K562 treated with DMSO at 1 percent for 24 hours (cell line): ENCODE results near the gene B3GNT7. TPM values are rescaled to one million over a fixed set of nuclear protein-coding genes. Genes with fewer than 3 reads are reported as not detected.

ENCODE experiments used
- total RNA-seq: library from RNA; unstranded; fragments of 300-600 nt; gene quantifications from 2 replicates; pipeline ENCODE4 v1.2.3, GENCODE V29; 2022; ENCODE audit warnings: low read depth; ENCODE audit not compliant: insufficient read depth

The B3GNT7 gene, protein sequence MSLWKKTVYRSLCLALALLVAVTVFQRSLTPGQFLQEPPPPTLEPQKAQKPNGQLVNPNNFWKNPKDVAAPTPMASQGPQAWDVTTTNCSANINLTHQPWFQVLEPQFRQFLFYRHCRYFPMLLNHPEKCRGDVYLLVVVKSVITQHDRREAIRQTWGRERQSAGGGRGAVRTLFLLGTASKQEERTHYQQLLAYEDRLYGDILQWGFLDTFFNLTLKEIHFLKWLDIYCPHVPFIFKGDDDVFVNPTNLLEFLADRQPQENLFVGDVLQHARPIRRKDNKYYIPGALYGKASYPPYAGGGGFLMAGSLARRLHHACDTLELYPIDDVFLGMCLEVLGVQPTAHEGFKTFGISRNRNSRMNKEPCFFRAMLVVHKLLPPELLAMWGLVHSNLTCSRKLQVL
- total RNA-seq, result not detected in 2 replicates

GRCh38 chr2:231395188-231396057 lies at the start of gene B3GNT7:
TSS of gene B3GNT7 (plus strand) at chr2:231395710. CDS start at chr2:231395804, 94 bp downstream.

Other genes with a start within 250 kb of the B3GNT7 start
- gene ARMC9, start 197.1 kb upstream of the B3GNT7 start, total RNA-seq, result 5.2 and 5.6 TPM in 2 replicates
- gene NCL, start 68.8 kb downstream of the B3GNT7 start, total RNA-seq, result 102 and 113 TPM in 2 replicates
- 0.36 and 0.80 TPM in 2 replicates for gene NMUR1, start 134.7 kb downstream of the B3GNT7 start, total RNA-seq
- not detected in 2 replicates for gene TEX44, start 197.2 kb downstream of the B3GNT7 start, total RNA-seq